Loucy (cell line): ENCODE measurements around the gene RAB11FIP3.

Experiments used
- H2AFZ ChIP-seq: fragments of 200-600 bp; sonication (generic); 2 replicates; pipeline ENCODE4 v1.6.0; 2016; ENCODE audit warnings: antibody characterized with exemption, mild to moderate bottlenecking, low read length, moderate library complexity
- H3F3A ChIP-seq: fragments of 200-600 bp; 2 replicates; pipeline ENCODE4 v1.6.0; 2016; ENCODE audit warnings: antibody characterized with exemption, low read depth, mild to moderate bottlenecking
- H3K27me3 ChIP-seq: fragments of 200-600 bp; sonication (generic); 2 replicates; pipeline ENCODE4 v1.6.1; 2014; ENCODE audit warnings: low read length, mild to moderate bottlenecking; ENCODE audit not compliant: insufficient read depth, poor library complexity, severe bottlenecking
- H3K36me3 ChIP-seq: fragments of 200-600 bp; sonication (generic); 2 replicates; pipeline ENCODE4 v1.6.1; 2016; ENCODE audit warnings: low read length; ENCODE audit not compliant: insufficient read depth
- H3K4me1 ChIP-seq: fragments of 200-600 bp; sonication (generic); 2 replicates; pipeline ENCODE4 v1.5.1; 2014; ENCODE audit warnings: low read length, mild to moderate bottlenecking; ENCODE audit not compliant: insufficient read depth, poor library complexity, severe bottlenecking
- H3K4me2 ChIP-seq: fragments of 200-600 bp; sonication (generic); 2 replicates; pipeline ENCODE4 v1.6.0; 2014; ENCODE audit warnings: antibody characterized with exemption, low read length, low read depth, mild to moderate bottlenecking; ENCODE audit not compliant: poor library complexity, severe bottlenecking
- H3K4me3 ChIP-seq: fragments of 200-600 bp; sonication (generic); 2 replicates; pipeline ENCODE4 v1.5.1; 2014; ENCODE audit warnings: low read length, mild to moderate bottlenecking, mixed read lengths; ENCODE audit not compliant: poor library complexity, severe bottlenecking
- H3K79me2 ChIP-seq: fragments of 200-600 bp; sonication (generic); 2 replicates; pipeline ENCODE4 v1.6.1; 2014; ENCODE audit warnings: low read length; ENCODE audit not compliant: insufficient read depth
- H3K9ac ChIP-seq: fragments of 200-600 bp; sonication (generic); 2 replicates; pipeline ENCODE4 v1.6.0; 2014; ENCODE audit warnings: mild to moderate bottlenecking, low read depth, low read length, moderate library complexity; ENCODE audit not compliant: poor library complexity, severe bottlenecking
- H3K9me2 ChIP-seq: fragments of 200-600 bp; sonication (generic); replicated peaks from 2 replicates; pipeline ENCODE4 v1.6.1; 2016; ENCODE audit warnings: low read depth, low read length, mixed read lengths
- H3K9me3 ChIP-seq: fragments of 200-600 bp; sonication (generic); 2 replicates; pipeline ENCODE4 v1.6.1; 2014; ENCODE audit warnings: mild to moderate bottlenecking, antibody characterized with exemption, low read length, low read depth; ENCODE audit not compliant: insufficient read depth
- H4K20me1 ChIP-seq: fragments of 200-600 bp; sonication (generic); 2 replicates; pipeline ENCODE4 v1.6.0; 2014; ENCODE audit warnings: antibody characterized with exemption, low read length, mild to moderate bottlenecking; ENCODE audit not compliant: insufficient read depth, poor library complexity, severe bottlenecking
- CTCF ChIP-seq: fragments of 200-600 bp; sonication (generic); conservative IDR thresholded peaks from 2 replicates; pipeline ENCODE4 v1.5.1; 2014; ENCODE audit warnings: mild to moderate bottlenecking, antibody characterized with exemption, low read length
- EZH2phosphoT487 ChIP-seq: fragments of 200-600 bp; IDR thresholded peaks from 2 replicates; pipeline ENCODE4 v1.6.1; 2018; ENCODE audit warnings: antibody characterized with exemption, mild to moderate bottlenecking, moderate library complexity, borderline replicate concordance

The RAB11FIP3 gene

GRCh38 chr16:558298-559020 is 133.0 kb downstream of the RAB11FIP3 start:
- Histone ChIP-seq H3K9ac (no peak overlapping the region), H3K27me3 (no peaks in the 10 kb centered on the region), H3K4me1 (no peaks in the 10 kb centered on the region), H3K9me2 (no peaks in the 10 kb centered on the region), H3F3A (no peaks in the 10 kb centered on the region), H3K4me3 (no peak overlapping the region), H3K79me2 (no peaks in the 10 kb centered on the region), H3K36me3 (no peaks in the 10 kb centered on the region), H3K9me3 (no peaks in the 10 kb centered on the region), H4K20me1 (no peaks in the 10 kb centered on the region), H2AFZ (no peak overlapping the region), H3K4me2 (no peak overlapping the region)
- no peak for TF ChIP-seq EZH2phosphoT487
- no peak for TF ChIP-seq CTCF

DNA sequence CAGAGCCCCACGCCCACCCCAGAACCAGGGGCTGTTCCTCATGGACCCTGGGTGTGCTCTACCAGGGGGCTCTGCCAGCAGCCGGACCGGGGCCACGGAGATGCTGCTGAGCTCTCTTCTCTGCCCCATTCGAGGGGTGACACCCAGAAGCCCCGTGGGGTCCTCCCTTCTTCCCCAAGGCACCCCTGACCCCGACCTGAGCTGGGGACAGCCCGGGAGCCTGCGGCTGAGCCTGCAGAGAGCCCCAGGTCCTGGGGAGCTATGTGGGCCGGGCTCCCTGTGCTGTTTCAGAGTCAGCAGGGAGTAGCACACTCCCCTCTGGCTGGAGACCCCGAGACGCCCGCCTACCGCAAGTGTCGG is 133.6 kb downstream of the RAB11FIP3 start:
- Histone ChIP-seq H3F3A (no peaks in the 10 kb centered on the region), H3K79me2 (no peaks in the 10 kb centered on the region), H3K4me1 (no peaks in the 10 kb centered on the region), H3K4me2 (no peak overlapping the region), H3K4me3 (no peak overlapping the region), H3K9me3 (no peaks in the 10 kb centered on the region), H3K9me2 (no peaks in the 10 kb centered on the region), H3K27me3 (no peaks in the 10 kb centered on the region), H3K36me3 (no peaks in the 10 kb centered on the region), H3K9ac (no peak overlapping the region), H4K20me1 (no peaks in the 10 kb centered on the region), H2AFZ (no peak overlapping the region)
- TF ChIP-seq EZH2phosphoT487 (no peak), CTCF (no peak)

DNA sequence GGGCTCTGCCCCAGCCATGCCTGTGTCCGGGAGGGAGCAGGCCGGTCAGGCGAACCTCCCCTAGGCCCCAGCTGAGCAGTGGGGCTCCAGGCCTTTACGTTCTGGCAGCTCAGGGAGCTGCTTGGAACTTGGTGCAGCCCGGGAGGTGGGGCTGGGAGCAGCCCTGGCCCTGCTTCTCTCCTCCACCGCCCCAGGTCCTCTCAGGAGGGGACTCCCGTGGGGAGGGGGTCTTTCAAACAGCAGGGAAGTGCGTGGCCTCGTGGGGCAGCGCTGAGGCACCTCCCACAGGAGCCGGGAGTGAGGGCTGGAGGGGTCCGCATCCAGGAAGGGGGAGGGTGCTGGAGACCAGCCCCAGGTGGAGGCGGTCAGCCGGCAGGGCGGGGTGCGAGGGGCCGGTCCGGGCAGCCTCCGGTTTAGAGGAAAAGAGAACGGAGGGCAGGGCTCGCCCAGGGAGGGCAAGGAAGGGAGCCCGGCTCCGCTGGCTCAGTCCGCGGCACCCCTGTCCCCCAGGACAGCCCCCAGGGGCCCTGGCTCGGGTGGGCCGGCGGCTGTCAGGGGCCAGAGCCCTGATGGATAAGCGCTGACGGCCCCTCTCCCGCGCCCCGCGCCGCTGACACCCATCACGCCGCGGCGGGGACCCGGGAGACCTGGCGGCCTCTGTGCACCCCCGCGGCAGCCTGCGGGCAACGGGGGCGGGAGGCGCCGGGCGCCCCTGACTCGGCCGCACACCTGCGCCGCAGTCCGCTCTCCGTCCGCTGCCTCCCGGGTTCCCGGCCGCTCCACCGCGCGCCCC is 134.2 kb downstream of the RAB11FIP3 start:
- Histone ChIP-seq H3K27me3 (no peaks in the 10 kb centered on the region), H3K36me3 (no peaks in the 10 kb centered on the region), H3K79me2 (no peaks in the 10 kb centered on the region), H4K20me1 (no peaks in the 10 kb centered on the region), H3K9ac (no peak overlapping the region), H3K4me2 (no peak overlapping the region), H2AFZ (no peak overlapping the region), H3K4me3 (no peak overlapping the region), H3K4me1 (no peaks in the 10 kb centered on the region), H3K9me3 (no peaks in the 10 kb centered on the region), H3F3A (no peaks in the 10 kb centered on the region), H3K9me2 (no peaks in the 10 kb centered on the region)
- TF ChIP-seq EZH2phosphoT487: no peak
- TF ChIP-seq CTCF: no peak
